ENCODE results near the gene FOXC2.

The FOXC2 gene

DNA sequence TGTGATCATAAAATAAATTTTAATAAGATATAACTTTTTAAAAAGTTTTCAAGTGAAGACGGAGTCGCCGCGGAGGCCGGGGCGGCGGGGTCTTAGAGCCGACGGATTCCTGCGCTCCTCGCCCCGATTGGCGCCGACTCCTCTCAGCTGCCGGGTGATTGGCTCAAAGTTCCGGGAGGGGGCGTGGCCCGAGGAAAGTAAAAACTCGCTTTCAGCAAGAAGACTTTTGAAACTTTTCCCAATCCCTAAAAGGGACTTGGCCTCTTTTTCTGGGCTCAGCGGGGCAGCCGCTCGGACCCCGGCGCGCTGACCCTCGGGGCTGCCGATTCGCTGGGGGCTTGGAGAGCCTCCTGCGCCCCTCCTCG lies at the start of gene FOXC2:
Gene FOXC2, plus strand, starts transcription at position 229 of the 365 bp plus-strand sequence. CDS start 507 bp downstream, outside the sequence.
- no peak within 1 kb of the TSS for H3K27ac ChIP-seq (ENCODE audit: low read length)
- peak within 1 kb of the TSS; percentile 45; the same call in 1 of the 2 replicates for H3K4me3 ChIP-seq (ENCODE audit: low read length)

DNA sequence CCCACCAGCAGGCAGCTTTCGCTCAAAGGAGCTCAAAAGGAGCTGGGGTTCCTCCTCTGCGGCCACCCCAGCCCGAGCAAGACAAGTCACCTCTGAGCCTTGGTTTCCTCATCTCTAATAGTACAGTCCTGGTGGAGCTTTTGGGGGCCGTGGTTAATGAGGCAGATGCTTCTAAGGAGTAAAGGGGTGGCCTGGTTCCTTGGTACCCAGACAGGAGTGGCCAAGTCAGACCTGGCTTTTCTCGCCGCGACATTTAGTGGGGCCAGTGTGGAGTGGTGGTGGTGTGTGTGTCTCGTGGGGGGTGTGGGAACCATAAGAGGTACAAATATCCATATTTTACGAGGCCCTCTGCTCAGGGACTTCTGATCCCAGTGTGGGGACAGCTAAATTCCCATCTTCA lies 49.6 kb upstream of the FOXC2 start:
- no CpG with 5 or more reads among the region's 9 CpGs for WGBS (ENCODE audit: insufficient coverage, insufficient read length)
- Histone ChIP-seq H3K36me3 (ENCODE audit: control insufficient read depth, insufficient read depth, low read length) (no peaks in the 10 kb centered on the region), H3K4me3 (ENCODE audit: low read length) (no peak overlapping the region), H3K9me3 (ENCODE audit: control insufficient read depth, insufficient read depth, low read length) (no peaks in the 10 kb centered on the region), H3K27me3 (ENCODE audit: control insufficient read depth, insufficient read depth, low read length) (peaks cover 59% of the 10 kb centered on the region), H3K4me1 (ENCODE audit: control insufficient read depth, insufficient read depth, low read length) (peaks cover 4% of the 10 kb centered on the region), H3K27ac (ENCODE audit: low read length) (no peak overlapping the region)
- DNase-seq (ENCODE audit: low read depth, low spot score), result no peak

More for the DNA sequence above, at the start of gene FOXC2:
- Histone ChIP-seq H3K9me3 (ENCODE audit: control insufficient read depth, insufficient read depth, low read length) (no peaks in the 10 kb centered on the region), H3K27me3 (ENCODE audit: control insufficient read depth, insufficient read depth, low read length) (peaks cover 63% of the 10 kb centered on the region), H3K4me1 (ENCODE audit: control insufficient read depth, insufficient read depth, low read length) (peaks cover 6% of the 10 kb centered on the region), H3K36me3 (ENCODE audit: control insufficient read depth, insufficient read depth, low read length) (no peaks in the 10 kb centered on the region)
- DNase-seq (ENCODE audit: low read depth, low spot score), result no peak
- no CpG with 5 or more reads among the region's 30 CpGs for WGBS (ENCODE audit: insufficient coverage, insufficient read length)

DNA sequence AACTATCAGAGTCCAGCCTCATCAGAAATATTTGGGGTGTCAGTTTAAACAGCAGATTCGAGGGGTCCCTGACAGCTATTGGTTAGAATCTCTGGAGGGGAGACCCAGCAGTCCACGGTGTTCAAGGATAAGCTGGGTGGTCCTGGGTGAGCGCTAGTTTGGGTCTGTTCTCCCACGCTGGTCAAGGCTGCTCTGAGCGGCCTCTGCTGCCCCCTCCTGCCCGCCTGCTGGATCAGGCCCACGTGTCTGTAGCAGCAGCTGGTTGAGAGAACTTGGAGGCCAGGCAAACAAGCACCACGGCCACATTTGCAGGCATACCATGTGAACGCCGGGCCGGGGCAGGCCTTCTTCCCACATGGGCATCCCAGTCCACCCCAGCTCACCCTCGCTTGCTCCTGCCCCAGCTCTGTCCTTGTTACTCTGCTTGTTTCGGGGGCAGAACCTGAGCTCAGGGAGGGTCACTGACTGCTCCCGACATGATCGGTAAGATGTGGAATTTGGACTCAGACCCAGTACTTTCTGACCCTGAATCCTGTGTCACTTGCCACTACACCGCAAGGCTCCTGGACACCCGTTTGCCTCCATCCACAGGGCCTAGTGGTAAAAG lies 48.9 kb upstream of the FOXC2 start:
- Histone ChIP-seq H3K9me3 (ENCODE audit: control insufficient read depth, insufficient read depth, low read length) (no peaks in the 10 kb centered on the region), H3K27me3 (ENCODE audit: control insufficient read depth, insufficient read depth, low read length) (peaks cover 52% of the 10 kb centered on the region), H3K27ac (ENCODE audit: low read length) (no peak overlapping the region), H3K4me1 (ENCODE audit: control insufficient read depth, insufficient read depth, low read length) (peaks cover 2% of the 10 kb centered on the region), H3K36me3 (ENCODE audit: control insufficient read depth, insufficient read depth, low read length) (no peaks in the 10 kb centered on the region), H3K4me3 (ENCODE audit: low read length) (no peak overlapping the region)
- no CpG with 5 or more reads among the region's 17 CpGs for WGBS (ENCODE audit: insufficient coverage, insufficient read length)
- DNase-seq (ENCODE audit: low read depth, low spot score), result no peak

DNA sequence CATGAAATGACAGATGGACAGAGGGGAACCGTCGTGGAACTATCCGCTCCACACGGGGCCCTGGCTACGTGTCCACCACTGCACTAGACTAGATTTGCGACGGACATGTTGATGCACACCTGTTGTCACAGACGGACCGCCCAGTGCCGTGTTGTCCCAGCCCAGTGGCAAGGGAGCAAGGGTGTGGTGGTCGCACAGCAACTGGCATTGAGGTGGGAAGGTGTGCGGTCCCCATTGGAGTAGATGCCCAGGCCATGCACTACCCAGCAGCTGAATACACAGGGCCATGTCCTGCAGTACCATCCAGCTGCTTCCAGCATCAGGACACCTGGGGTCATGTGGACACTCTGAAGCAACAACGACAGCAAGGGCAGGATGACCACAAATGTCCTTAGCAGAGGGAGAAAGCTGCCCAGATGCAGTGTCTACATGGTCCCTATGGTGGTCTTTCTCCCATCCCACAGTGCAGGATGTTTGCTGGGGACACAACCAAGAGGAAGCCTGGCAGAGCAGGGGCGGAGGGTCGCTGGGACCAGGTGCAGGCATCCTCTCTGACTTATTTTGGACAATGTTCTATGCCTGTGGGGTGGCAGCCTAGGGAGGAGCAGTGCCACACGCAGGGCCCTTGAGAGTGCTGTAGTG lies 47.5 kb upstream of the FOXC2 start:
- H3K36me3 ChIP-seq (ENCODE audit: control insufficient read depth, insufficient read depth, low read length), result no peaks in the 10 kb centered on the region
- H3K27ac ChIP-seq (ENCODE audit: low read length), result no peak overlapping the region
- WGBS (ENCODE audit: insufficient coverage, insufficient read length), result no CpG with 5 or more reads among the region's 16 CpGs
- H3K4me3 ChIP-seq (ENCODE audit: low read length), result no peak overlapping the region
- DNase-seq (ENCODE audit: low read depth, low spot score), result no peak
- no peaks in the 10 kb centered on the region; the same call in 1 of the 2 replicates for H3K4me1 ChIP-seq (ENCODE audit: control insufficient read depth, insufficient read depth, low read length)
- peaks cover 40% of the 10 kb centered on the region for H3K27me3 ChIP-seq (ENCODE audit: control insufficient read depth, insufficient read depth, low read length)
- H3K9me3 ChIP-seq (ENCODE audit: control insufficient read depth, insufficient read depth, low read length), result no peaks in the 10 kb centered on the region

DNA sequence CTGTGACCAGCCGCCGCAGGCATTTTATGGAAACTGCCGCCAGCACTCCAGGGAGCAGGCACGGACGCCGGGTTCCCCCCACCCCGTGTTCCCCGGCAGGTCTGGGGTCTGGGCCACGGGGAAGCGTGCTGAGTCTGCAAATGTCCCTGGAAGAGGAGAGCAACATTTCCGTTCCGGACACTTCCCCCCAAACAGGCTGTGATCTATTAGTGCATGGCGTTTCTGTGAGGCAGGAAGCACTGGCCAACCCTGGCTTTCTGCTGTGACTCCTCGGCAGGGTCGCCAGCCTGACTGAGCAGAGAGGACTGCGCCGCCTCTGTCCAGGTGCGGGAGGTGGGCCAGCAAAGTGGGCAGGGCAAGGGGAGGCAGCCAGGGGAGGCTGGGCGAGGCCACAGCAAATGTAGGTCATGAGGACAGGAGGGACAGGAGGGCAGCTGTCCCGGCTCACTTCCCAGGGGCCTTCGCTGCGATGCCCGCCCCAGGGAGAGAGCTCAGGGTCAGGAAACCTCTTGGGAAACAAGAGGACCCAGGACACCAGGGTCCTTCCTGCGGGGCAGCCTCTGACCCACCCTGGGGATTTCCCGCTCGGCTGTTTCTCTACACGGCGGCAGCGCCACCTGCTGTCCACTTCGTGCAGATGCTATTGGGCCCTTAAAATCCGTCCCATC lies 46.8 kb upstream of the FOXC2 start:
- Histone ChIP-seq H3K4me1 (ENCODE audit: control insufficient read depth, insufficient read depth, low read length) (no peaks in the 10 kb centered on the region; the same call in 1 of the 2 replicates), H3K27me3 (ENCODE audit: control insufficient read depth, insufficient read depth, low read length) (peaks cover 36% of the 10 kb centered on the region), H3K9me3 (ENCODE audit: control insufficient read depth, insufficient read depth, low read length) (no peaks in the 10 kb centered on the region), H3K4me3 (ENCODE audit: low read length) (no peak overlapping the region), H3K27ac (ENCODE audit: low read length) (no peak overlapping the region), H3K36me3 (ENCODE audit: control insufficient read depth, insufficient read depth, low read length) (no peaks in the 10 kb centered on the region)
- no peak for DNase-seq (ENCODE audit: low read depth, low spot score)
- WGBS (ENCODE audit: insufficient coverage, insufficient read length), result no CpG with 5 or more reads among the region's 31 CpGs

DNA sequence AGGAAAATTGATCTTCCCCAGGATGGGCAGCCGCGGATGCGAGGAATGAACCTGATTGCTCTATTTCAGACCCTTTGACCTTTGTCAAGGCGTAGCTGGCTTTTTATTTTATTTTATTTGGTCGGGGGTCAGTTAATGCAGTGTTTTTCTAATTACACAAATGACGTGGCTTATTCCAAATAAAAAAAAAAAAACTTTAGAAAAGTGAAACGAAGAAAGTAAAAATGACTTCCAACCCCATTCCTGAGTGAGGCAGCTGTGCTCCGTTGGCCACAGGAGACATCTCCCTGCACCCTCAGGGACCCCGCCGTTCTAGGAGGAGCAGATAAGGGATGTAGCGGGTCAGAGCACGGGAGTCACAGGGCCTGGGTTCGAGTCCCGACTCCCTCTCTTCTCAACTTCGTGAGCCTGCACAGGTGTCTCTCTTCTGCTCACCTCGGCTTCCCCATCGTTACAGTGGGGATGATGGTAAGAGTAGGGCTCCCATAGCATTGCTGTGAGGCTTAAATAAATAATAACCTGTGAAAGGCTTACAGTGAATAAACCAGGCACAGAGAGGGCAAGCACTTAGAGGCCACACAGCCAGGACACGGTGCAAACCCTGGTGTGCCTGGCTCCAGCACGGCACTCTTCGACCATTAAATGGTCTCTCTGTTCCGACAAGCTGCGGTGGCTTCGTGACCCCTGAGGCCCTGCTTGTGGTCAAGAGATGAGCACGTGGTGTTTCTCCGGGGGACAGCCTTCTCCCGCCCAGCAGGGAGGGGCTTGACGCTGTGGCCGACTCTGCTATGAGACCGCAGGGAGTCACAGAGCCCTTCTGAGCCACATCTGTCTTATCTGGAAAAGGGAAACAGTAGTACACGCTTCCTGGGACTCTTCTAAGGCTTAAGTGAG lies 46.1 kb upstream of the FOXC2 start:
- no peaks in the 10 kb centered on the region for H3K9me3 ChIP-seq (ENCODE audit: control insufficient read depth, insufficient read depth, low read length)
- no CpG with 5 or more reads among the region's 30 CpGs for WGBS (ENCODE audit: insufficient coverage, insufficient read length)
- H3K36me3 ChIP-seq (ENCODE audit: control insufficient read depth, insufficient read depth, low read length), result no peaks in the 10 kb centered on the region
- no peak overlapping the region for H3K4me3 ChIP-seq (ENCODE audit: low read length)
- H3K4me1 ChIP-seq (ENCODE audit: control insufficient read depth, insufficient read depth, low read length), result no peaks in the 10 kb centered on the region; the same call in 1 of the 2 replicates
- H3K27me3 ChIP-seq (ENCODE audit: control insufficient read depth, insufficient read depth, low read length), result peaks cover 29% of the 10 kb centered on the region
- no peak for DNase-seq (ENCODE audit: low read depth, low spot score)
- H3K27ac ChIP-seq (ENCODE audit: low read length), result no peak overlapping the region

DNA sequence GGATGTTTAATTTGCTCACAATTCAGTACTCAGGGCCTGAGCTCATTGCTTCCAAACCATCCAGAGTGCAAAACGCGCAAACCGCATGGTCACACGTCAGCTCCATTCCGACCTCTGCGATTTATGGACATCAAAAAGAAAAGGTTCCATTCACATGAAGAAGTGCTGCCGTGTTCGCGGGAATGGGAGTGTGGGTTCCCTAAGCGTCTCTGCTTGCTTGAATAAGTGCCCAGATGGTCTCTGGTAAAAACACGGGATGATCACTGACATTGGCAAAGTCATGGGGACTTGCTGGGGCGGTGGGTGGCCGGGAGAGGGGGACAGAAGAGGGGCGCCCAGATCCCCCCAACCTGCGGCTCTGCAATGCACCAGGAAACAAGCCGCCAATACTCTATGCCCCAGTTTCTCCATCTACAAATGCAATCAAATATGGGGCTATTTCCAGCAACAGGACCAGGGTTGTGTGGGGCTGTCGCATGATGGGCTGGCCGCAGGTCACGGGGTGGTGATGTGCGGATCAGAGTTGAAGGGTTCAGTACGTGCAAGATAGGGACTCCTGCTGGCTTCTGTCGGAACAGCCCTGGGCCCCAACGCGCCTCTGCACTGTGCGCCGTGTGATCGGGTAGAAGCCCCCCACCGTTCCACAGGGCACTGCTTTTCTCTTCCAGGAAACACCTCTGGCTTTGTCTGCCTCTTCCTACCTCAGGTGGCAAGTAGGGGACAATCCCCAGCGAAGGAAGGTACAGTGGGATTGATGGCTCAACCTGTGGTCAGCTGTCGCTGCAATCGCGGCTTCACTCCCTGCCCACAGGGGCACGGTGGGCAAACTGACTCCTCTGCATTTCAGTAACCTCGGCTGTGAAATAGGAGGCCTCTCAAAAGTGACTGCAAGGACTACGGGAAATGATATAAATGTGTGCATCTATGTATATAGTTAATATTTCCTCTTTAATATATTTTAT lies 45.1 kb upstream of the FOXC2 start:
- H3K9me3 ChIP-seq (ENCODE audit: control insufficient read depth, insufficient read depth, low read length), result no peaks in the 10 kb centered on the region
- DNase-seq (ENCODE audit: low read depth, low spot score), result no peak
- peaks cover 19% of the 10 kb centered on the region for H3K27me3 ChIP-seq (ENCODE audit: control insufficient read depth, insufficient read depth, low read length)
- H3K36me3 ChIP-seq (ENCODE audit: control insufficient read depth, insufficient read depth, low read length), result no peaks in the 10 kb centered on the region
- no peak overlapping the region for H3K27ac ChIP-seq (ENCODE audit: low read length)
- H3K4me1 ChIP-seq (ENCODE audit: control insufficient read depth, insufficient read depth, low read length), result no peaks in the 10 kb centered on the region
- WGBS (ENCODE audit: insufficient coverage, insufficient read length), result no CpG with 5 or more reads among the region's 35 CpGs
- H3K4me3 ChIP-seq (ENCODE audit: low read length), result no peak overlapping the region

DNA sequence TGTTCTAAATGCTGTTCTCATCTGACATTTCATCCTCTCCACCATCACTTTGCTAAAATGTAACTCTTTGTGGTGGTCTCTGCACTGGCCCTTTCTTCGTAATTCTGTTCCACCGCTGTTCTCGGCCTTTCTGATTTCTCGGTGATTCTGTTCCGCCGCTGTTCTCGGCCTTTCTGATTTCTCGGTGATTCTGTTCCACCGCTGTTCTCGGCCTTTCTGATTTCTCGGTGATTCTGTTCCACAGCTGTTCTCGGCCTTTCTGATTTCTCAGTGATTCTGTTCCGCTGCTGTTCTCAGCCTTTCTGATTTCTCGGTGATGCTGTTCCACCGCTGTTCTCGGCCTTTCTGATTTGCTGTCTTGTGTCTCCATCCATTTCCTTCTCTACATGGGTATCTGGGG lies 44.0 kb upstream of the FOXC2 start:
- H3K9me3 ChIP-seq (ENCODE audit: control insufficient read depth, insufficient read depth, low read length), result no peaks in the 10 kb centered on the region
- H3K27me3 ChIP-seq (ENCODE audit: control insufficient read depth, insufficient read depth, low read length), result peaks cover 8% of the 10 kb centered on the region; the same call in 1 of the 2 replicates
- WGBS (ENCODE audit: insufficient coverage, insufficient read length), result no CpG with 5 or more reads among the region's 16 CpGs
- H3K27ac ChIP-seq (ENCODE audit: low read length), result no peak overlapping the region
- no peaks in the 10 kb centered on the region; the same call in 1 of the 2 replicates for H3K4me1 ChIP-seq (ENCODE audit: control insufficient read depth, insufficient read depth, low read length)
- no peak for DNase-seq (ENCODE audit: low read depth, low spot score)
- no peaks in the 10 kb centered on the region for H3K36me3 ChIP-seq (ENCODE audit: control insufficient read depth, insufficient read depth, low read length)
- no peak overlapping the region for H3K4me3 ChIP-seq (ENCODE audit: low read length)

DNA sequence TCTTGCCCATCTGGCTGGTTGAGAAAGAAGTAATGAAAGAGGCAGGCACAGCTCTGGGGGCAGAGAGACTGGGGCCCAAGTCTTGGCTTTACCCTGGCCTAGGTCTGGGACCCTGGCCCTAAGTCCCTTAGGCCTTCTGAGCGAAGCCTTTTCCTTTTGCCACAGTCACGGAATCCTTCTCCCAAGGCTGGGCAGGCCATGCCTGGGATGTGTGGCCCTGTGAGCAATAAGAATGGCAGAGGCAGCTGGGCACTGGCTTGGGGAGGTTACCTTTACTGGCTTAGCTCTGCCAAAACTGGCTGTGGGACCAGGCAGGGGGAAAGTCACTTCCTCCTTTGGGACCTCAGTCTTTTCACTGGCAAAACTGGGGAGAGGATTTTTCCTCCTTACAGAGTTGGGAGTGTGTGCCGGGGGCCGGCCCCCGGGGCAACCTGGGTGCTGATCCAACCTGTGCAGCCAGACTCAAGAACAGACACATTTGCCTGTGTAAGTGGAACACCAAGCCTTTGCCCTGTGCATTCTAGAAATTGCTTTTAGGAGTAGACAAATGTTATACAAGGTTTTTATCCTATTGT lies 43.4 kb upstream of the FOXC2 start:
- no peak for DNase-seq (ENCODE audit: low read depth, low spot score)
- Histone ChIP-seq H3K36me3 (ENCODE audit: control insufficient read depth, insufficient read depth, low read length) (no peaks in the 10 kb centered on the region), H3K27ac (ENCODE audit: low read length) (no peak overlapping the region), H3K4me3 (ENCODE audit: low read length) (no peak overlapping the region), H3K4me1 (ENCODE audit: control insufficient read depth, insufficient read depth, low read length) (no peaks in the 10 kb centered on the region; the same call in 1 of the 2 replicates), H3K9me3 (ENCODE audit: control insufficient read depth, insufficient read depth, low read length) (no peaks in the 10 kb centered on the region), H3K27me3 (ENCODE audit: control insufficient read depth, insufficient read depth, low read length) (peaks cover 3% of the 10 kb centered on the region; the same call in 1 of the 2 replicates)
- WGBS (ENCODE audit: insufficient coverage, insufficient read length), result no CpG with 5 or more reads among the region's 5 CpGs

Data from iPS DF 6.9 (cell line).